ENCODE measurements around the gene NUMB. TPM values are rescaled to one million over a fixed set of nuclear protein-coding genes. Genes with fewer than 3 reads are reported as not detected.

Gene NUMB
- total and polyA plus RNA-seq, 4 donors = 39.4 to 100 (median 87.8) TPM

DNA sequence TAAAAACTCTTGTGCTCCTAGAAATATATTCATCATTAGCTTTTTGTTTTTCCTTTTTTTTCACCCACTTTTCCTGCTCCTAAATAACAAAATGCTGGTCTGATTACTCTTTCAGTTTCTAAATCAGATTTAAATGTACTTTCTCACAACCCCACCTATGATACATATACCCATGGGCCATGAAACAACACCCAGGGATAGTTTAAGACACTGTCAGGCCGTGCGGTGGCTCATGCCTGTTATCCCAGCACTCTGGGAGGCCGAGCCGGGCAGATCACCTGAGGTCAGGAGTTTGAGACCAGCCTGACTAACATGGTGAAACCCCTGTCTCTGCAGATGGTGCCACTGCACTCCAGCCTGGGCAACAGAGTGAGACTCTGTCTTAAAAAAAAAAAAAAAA, 1.6 kb upstream of the NUMB start:
- Histone ChIP-seq H3K9ac (ENCODE audit: insufficient read depth in 1 of 2, low read length in 2 of 2) (no peak overlapping the region), H3K4me3 (no peak overlapping the region), H3K36me3 (ENCODE audit: control insufficient read depth in 4 of 4, insufficient read depth in 4 of 4, low read length in 4 of 4) (peaks cover 0 to 3% (median 0%) of the 10 kb centered on the region in 4 donors), H3K27me3 (ENCODE audit: control insufficient read depth in 3 of 3, insufficient read depth in 3 of 3, low read length in 2 of 3) (no peaks in the 10 kb centered on the region), H3K27ac (ENCODE audit: low read depth in 1 of 2, low read length in 1 of 2) (peak overlapping the region in 1 of 2 donors; percentile 63), H3K9me3 (ENCODE audit: control insufficient read depth in 4 of 4, insufficient read depth in 3 of 4, low read length in 3 of 4) (no peaks in the 10 kb centered on the region), H3K4me1 (ENCODE audit: control insufficient read depth in 5 of 5, insufficient read depth in 5 of 5, low read length in 5 of 5) (peaks cover 14 to 50% (median 28%) of the 10 kb centered on the region in 5 donors)
- TF ChIP-seq, protein P1, sequence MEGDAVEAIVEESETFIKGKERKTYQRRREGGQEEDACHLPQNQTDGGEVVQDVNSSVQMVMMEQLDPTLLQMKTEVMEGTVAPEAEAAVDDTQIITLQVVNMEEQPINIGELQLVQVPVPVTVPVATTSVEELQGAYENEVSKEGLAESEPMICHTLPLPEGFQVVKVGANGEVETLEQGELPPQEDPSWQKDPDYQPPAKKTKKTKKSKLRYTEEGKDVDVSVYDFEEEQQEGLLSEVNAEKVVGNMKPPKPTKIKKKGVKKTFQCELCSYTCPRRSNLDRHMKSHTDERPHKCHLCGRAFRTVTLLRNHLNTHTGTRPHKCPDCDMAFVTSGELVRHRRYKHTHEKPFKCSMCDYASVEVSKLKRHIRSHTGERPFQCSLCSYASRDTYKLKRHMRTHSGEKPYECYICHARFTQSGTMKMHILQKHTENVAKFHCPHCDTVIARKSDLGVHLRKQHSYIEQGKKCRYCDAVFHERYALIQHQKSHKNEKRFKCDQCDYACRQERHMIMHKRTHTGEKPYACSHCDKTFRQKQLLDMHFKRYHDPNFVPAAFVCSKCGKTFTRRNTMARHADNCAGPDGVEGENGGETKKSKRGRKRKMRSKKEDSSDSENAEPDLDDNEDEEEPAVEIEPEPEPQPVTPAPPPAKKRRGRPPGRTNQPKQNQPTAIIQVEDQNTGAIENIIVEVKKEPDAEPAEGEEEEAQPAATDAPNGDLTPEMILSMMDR (IDR thresholded peaks at IDR 0.05; ENCODE audit: control extremely low read depth, extremely low read depth) = no peak
- WGBS, 2 donors = 85 to 86% methylated on average over 4 of the region's 4 CpGs
- ATAC-seq (ENCODE audit: insufficient read depth, low FRiP score) (no peak), DNase-seq (no peak)

DNA sequence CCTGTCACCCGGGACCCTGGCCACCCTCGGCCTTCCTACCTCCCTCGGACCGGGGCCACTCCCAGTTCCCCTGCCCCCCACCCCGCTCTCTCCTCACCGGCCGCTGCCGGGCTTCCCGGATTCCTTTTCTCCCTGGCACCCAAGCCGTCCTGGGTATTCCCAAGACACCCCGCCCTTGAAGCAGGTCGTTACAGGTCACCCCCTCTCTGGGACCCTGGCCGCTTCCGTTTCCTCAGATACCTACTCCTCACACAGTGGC, 493 bp downstream of the NUMB start:
- 0 to 1% methylated on average over 14 of the region's 14 CpGs for WGBS, 2 donors
- H3K4me1 ChIP-seq (ENCODE audit: control insufficient read depth in 5 of 5, insufficient read depth in 5 of 5, low read length in 5 of 5) = peaks cover 11 to 44% (median 24%) of the 10 kb centered on the region in 5 donors
- ATAC-seq (ENCODE audit: insufficient read depth, low FRiP score) = peak; percentile 14
- no peaks in the 10 kb centered on the region for H3K27me3 ChIP-seq (ENCODE audit: control insufficient read depth in 3 of 3, insufficient read depth in 3 of 3, low read length in 2 of 3)
- peak overlapping the region; percentile 89 to 96 for H3K27ac ChIP-seq (ENCODE audit: low read depth in 1 of 2, low read length in 1 of 2)
- H3K36me3 ChIP-seq (ENCODE audit: control insufficient read depth in 4 of 4, insufficient read depth in 4 of 4, low read length in 4 of 4) = peaks cover 0 to 3% (median 0%) of the 10 kb centered on the region in 4 donors
- H3K4me3 ChIP-seq = peak overlapping the region; percentile 89
- TF ChIP-seq, protein P1 (IDR thresholded peaks at IDR 0.05; ENCODE audit: control extremely low read depth, extremely low read depth) = no peak
- peak overlapping the region; percentile 70 to 72 for H3K9ac ChIP-seq (ENCODE audit: insufficient read depth in 1 of 2, low read length in 2 of 2)
- H3K9me3 ChIP-seq (ENCODE audit: control insufficient read depth in 4 of 4, insufficient read depth in 3 of 4, low read length in 3 of 4) = no peaks in the 10 kb centered on the region
- no peak for DNase-seq

DNA sequence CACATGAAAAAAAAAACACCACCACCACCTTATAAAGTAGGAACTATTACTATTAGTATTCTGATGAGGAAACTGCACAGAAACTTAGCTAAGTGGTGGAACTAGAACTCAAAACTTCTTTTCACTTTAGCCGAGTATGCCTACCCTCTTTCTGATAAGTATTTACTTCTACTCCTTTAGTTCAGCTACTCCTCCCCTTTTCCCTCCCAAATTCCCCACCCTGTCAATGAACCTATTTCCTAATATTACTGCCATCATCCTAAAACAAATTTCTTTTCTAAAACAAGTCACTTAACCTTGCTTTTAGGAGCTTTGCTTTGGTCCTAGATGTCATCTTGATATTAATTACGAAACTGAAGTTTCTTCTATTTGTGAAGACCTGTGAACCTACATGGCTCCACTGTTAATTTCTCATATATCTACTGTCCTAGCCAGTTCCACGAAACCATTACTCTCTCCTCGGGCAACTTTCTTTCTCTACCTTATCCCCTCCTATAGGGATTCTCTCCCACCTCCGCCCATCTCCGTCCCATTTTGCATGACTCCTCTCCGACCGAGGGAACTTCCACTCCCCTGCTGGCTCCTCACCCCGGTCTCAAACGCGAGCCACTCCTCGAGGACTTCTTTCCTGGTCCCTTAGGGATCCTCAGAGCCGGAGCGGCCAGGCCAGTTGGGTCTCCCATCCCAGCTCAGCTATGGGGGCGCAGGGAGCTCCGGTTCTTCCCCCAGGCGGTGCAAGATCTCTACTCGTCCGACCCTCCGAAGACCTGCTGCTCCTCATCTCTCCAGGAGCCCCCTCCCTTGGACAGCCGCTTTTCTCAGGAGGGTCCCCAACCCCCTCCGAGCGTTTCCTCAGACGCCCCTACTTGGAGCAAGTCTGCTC, 1.1 kb downstream of the NUMB start:
- Histone ChIP-seq H3K27me3 (ENCODE audit: control insufficient read depth in 3 of 3, insufficient read depth in 3 of 3, low read length in 2 of 3) (no peaks in the 10 kb centered on the region), H3K36me3 (ENCODE audit: control insufficient read depth in 4 of 4, insufficient read depth in 4 of 4, low read length in 4 of 4) (peaks cover 0 to 3% (median under 1%) of the 10 kb centered on the region in 4 donors), H3K27ac (ENCODE audit: low read depth in 1 of 2, low read length in 1 of 2) (peak overlapping the region; percentile 89 to 96), H3K9me3 (ENCODE audit: control insufficient read depth in 4 of 4, insufficient read depth in 3 of 4, low read length in 3 of 4) (no peaks in the 10 kb centered on the region), H3K4me3 (peak overlapping the region; percentile 89), H3K4me1 (ENCODE audit: control insufficient read depth in 5 of 5, insufficient read depth in 5 of 5, low read length in 5 of 5) (peaks cover 8 to 44% (median 26%) of the 10 kb centered on the region in 5 donors), H3K9ac (ENCODE audit: insufficient read depth in 1 of 2, low read length in 2 of 2) (peak overlapping the region; percentile 70 to 72)
- ATAC-seq (ENCODE audit: insufficient read depth, low FRiP score) (peak; percentile 11), DNase-seq (peak; percentile 34 to 48 (median 48))
- WGBS, 2 donors = 1% methylated on average over 22 to 24 of the region's 24 CpGs
- TF ChIP-seq, protein P1 (IDR thresholded peaks at IDR 0.05; ENCODE audit: control extremely low read depth, extremely low read depth) = no peak
